GM19043 (cell line): ENCODE results near the gene FBXW10B.
A peak's percentile ranks its signal among the peaks of the same experiment; 100 is the strongest.
"Not testable (repeated sequence)": the region's sequence is repeated elsewhere in the genome, so short reads cannot be mapped to it uniquely, and the experiment has no call there.

Experiments
- ATAC-seq: cut with Tn5 transposase; IDR thresholded peaks from one replicate; pipeline ENCODE4 v1.9.1; 2021; ENCODE audit warnings: low read depth; ENCODE audit not compliant: unreplicated experiment

Gene FBXW10B

DNA sequence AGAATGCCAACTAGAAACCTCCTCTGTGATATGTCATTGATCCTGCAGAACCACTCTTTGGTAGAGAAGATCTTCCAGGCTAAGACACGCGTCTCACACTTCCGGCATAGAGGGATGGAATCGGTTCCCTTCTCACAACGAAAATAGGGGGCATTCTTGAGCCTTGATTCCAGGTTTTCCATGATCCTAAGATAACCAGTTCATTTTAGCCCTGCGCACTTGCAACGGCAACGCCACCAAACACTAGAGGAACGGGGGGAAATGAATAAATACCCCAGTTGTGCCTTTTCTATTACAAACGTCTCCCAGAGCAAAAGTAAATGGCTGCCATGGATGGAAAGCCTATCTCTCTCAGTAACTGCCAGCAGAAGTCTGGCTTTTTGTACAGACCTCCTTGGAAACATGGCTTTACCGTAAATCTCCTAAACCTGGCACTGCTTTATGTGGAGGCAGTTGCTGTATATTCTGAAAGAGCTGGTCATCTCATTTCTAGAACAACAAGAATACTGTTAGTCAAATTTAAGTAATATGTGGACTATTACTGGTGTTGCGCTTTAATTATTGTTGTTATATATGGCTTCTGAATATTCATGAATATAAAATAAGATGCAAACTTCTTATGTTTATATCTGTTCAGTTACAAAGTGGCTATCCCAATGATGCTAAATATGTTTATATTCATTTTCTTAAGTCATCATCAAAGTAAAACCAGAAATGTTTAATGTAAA lies at the start of gene FBXW10B:
FBXW10B (minus strand) TSS at position 374 of the 728 bp plus-strand sequence; CDS start at position 182, 192 bp downstream.
- ATAC-seq: not testable (repeated sequence)

DNA sequence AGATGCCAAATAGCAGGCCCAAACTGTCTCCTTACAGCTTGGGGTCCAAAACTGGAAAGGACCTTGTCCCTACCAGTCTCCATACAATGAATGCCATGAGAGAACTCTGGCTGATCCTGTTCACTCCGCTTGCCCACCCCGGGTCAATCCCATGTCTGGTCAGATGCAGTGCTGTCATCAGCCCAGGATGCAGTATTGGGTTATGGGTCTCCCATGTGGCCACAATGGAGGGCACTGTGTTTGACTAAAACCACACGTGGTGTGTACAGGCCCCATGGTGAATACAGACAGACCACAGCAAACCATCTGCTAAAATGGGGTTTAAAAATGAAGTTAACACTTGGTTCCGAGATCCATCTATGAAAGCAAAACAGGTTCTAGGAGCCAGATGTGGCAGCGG lies 44.2 kb upstream of the FBXW10B start:
- no peak for ATAC-seq

- no peak for ATAC-seq
These were observed 43.7 kb upstream of the FBXW10B start for GRCh38 chr17:15663176-15663575.

DNA sequence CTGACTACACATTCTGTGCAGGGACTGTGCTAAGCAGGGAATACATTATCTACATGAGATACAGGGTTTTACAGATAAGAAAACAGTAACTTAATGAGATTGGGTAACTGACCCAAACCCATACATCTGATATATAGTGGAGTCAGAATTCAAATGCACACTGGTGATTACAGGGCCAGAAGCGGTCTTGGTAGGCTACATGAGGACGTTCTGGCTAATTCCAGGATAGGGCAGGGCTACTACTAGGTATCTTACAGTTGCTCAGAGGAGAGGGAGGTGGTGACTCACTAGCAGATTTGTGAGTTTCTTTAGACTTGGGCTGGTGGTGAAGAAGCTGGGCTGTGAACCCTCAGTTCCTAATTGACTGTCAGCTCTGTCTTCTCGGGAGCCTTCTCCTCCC lies 43.2 kb upstream of the FBXW10B start:
- ATAC-seq: no peak

GRCh38 chr17:15660077-15660476 lies 40.6 kb upstream of the FBXW10B start:
- ATAC-seq: no peak

DNA sequence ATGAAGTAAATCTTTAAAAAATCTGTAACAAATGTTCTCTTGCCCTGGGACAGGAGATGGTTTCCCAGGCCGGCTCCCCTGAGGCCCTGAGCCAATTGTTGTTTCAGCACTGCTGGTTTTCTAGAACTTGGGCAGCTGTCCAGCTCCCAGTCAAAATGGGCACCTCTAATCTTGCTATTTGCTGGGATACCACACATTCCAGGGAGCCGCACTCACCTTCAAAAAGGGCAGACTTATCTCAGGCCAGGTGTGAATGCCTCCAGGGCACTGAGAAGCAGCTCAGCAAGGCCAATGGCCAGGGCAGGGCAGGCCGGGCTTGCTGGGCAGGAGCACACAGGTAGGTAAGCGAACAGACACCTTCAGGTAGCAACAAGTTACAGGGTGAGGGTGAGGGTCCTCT lies 40.2 kb upstream of the FBXW10B start:
- ATAC-seq: no peak

GRCh38 chr17:15659236-15659635 lies 39.7 kb upstream of the FBXW10B start:
- no peak for ATAC-seq

- no peak for ATAC-seq
These were observed 38.8 kb upstream of the FBXW10B start for GRCh38 chr17:15658296-15658695.

- ATAC-seq: no peak
These were observed 38.4 kb upstream of the FBXW10B start for GRCh38 chr17:15657868-15658267.

- no peak for ATAC-seq
These were observed 35.5 kb upstream of the FBXW10B start for GRCh38 chr17:15654886-15655561.

- ATAC-seq: not testable (repeated sequence)
These were observed 34.9 kb upstream of the FBXW10B start for GRCh38 chr17:15654401-15654800.

GRCh38 chr17:15652960-15653359 lies 33.5 kb upstream of the FBXW10B start:
- ATAC-seq: no peak

GRCh38 chr17:15651583-15652110 lies 32.1 kb upstream of the FBXW10B start:
- peak; percentile 67 for ATAC-seq

DNA sequence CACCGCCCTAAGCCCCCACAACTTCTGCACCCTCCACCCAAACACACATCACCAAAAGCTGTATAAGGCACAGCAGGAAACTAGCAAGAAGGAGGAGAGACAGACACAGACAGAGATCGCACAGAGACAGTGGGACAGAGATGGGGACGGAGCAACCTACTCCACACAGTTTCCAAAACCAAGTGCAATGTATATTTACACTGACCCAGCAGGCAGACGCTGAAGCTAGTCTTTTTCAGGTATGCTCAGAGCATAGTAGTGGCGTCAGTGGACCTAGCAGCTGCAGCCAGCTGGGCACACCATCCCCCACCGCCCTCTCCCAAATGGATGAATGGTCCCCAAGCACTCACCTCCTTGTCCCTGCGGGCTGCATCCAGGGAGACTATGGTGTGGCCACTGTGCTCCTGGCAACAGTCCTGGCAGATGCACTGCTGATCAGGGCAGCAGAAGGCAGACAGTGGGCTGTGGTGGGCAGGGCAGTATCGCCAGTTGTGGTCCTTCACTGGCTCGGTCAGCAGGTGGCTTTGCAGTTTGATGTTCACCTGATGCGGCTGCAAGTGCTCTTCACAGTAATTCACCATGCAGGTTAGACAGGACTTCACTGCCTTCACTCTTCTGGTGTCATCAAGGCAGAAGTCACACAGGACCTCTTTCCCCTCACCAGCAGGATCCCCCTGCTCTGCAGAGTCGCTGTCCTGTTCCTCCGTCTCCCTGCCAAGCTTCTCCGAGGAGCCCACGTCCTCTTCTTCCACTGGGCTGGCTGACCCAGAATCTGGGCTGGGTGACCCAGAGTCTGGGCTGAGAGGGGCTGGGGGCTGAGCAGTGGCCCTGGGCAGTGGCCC lies 31.5 kb upstream of the FBXW10B start:
- ATAC-seq: no peak

DNA sequence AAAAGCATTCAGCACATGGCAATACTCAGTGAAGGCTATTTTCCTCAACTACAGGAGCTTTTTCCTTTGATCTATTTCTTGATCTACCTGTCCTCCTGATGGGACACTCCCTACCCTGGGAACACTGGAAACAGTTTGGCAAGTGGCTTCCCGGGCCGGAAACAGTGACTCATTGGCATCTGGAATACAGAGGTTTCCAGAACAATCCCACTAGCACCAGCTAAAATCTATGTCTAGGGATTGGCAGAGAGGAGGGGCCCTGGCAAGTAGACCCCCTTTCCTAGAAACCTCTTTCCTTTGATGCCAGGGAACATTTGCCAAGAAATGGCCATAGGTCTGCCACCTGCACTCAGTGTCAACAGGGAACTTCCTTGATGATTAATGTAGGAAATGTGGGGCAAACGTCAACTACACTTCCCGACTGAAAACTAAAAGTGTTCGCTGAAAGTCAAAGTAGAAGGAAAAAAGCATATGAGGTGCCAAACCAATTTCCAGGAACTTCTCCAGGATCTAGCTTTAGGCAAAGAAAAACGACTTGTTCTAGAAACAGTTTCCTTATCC lies 30.4 kb upstream of the FBXW10B start:
- ATAC-seq: no peak

GRCh38 chr17:15648386-15648785 lies 28.9 kb upstream of the FBXW10B start:
- no peak for ATAC-seq

- not testable (repeated sequence) for ATAC-seq
These were observed 26.4 kb upstream of the FBXW10B start for GRCh38 chr17:15645942-15646312.

- not testable (repeated sequence) for ATAC-seq
These were observed 25.8 kb upstream of the FBXW10B start for GRCh38 chr17:15645099-15645941.

GRCh38 chr17:15642505-15643251 lies 23.2 kb upstream of the FBXW10B start:
- ATAC-seq: not testable (repeated sequence)
